ENCODE data around the gene GIMAP2. TPM values are rescaled to one million over a fixed set of nuclear protein-coding genes. Genes with fewer than 3 reads are reported as not detected.

Gene GIMAP2
- total RNA-seq, 1 experiment from 2014 or later = not detected

DNA sequence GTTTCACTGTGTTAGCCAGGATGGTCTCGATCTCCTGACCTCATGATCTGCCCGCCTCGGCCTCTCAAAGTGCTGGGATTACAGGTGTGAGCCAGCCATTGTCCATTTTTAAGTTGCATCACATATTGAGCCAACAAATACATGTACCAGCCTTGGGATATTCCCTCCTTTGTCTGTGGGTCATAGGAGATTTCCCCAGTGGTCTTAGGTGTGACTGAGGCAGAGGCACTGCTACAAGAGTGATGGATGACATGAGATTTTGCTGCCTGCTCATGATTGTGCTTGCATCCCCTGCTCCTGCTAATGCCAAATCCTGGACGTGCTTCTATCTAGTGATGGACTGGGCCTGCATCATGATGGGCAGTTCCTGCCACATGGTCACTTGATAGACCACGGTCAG lies 42.6 kb upstream of the GIMAP2 start:
- H3K23ac ChIP-seq (ENCODE audit: insufficient read length, low read depth, low read length) = no peak overlapping the region
- H3K79me2 ChIP-seq (ENCODE audit: insufficient read depth, low read length) = no peaks in the 10 kb centered on the region
- H3K9me3 ChIP-seq (ENCODE audit: control insufficient read depth, low read depth, low read length) = no peaks in the 10 kb centered on the region
- no peak overlapping the region for H2AK5ac ChIP-seq (ENCODE audit: insufficient read length, low read length)
- Mint-ChIP-seq H3K4me3 (no peak overlapping the region), H3K36me3 (ENCODE audit: insufficient read depth in 1 of 3, low read depth in 3 of 3) (no peaks in the 10 kb centered on the region; a peak in 1 of 7 replicates), H3K4me1 (no peaks in the 10 kb centered on the region), H3K27ac (no peak overlapping the region), H3K9me3 (peaks cover 8 to 39% of the 10 kb centered on the region in 2 experiments), H3K27me3 (ENCODE audit: low read depth) (peaks cover 31% of the 10 kb centered on the region)
- DNase-seq = no peak
- no peak overlapping the region for H2BK120ac ChIP-seq (ENCODE audit: low read depth, low read length, poor library complexity, severe bottlenecking)
- H2BK15ac ChIP-seq (ENCODE audit: low read depth, low read length) = no peak overlapping the region
- no peak overlapping the region for H4K5ac ChIP-seq (ENCODE audit: insufficient read length, low read depth, low read length)
- no peaks in the 10 kb centered on the region for H4K20me1 ChIP-seq (ENCODE audit: control insufficient read depth, insufficient read depth, insufficient read length)
- H3K14ac ChIP-seq (ENCODE audit: insufficient read depth, low read length) = no peak overlapping the region
- H3K18ac ChIP-seq (ENCODE audit: insufficient read length, low read depth, low read length) = no peak overlapping the region
- H2BK20ac ChIP-seq (ENCODE audit: low read depth, low read length, poor library complexity, severe bottlenecking) = no peak overlapping the region
- no peaks in the 10 kb centered on the region for H3K27me3 ChIP-seq (ENCODE audit: insufficient read depth, low read length)
- no peaks in the 10 kb centered on the region for H3K4me1 ChIP-seq (ENCODE audit: insufficient read depth, low read length)
- H2BK12ac ChIP-seq (ENCODE audit: insufficient read length, low read depth, low read length) = no peak overlapping the region
- H3K4me2 ChIP-seq (ENCODE audit: insufficient read depth, insufficient read length, low read length) = no peak overlapping the region
- no peak overlapping the region for H2AFZ ChIP-seq (ENCODE audit: low read length)
- H3K79me1 ChIP-seq (ENCODE audit: insufficient read depth, low read depth, low read length, poor library complexity, severe bottlenecking) = no peaks in the 10 kb centered on the region
- no peak overlapping the region for H3K4ac ChIP-seq (ENCODE audit: low read depth, low read length)
- H4K8ac ChIP-seq (replicated peaks; ENCODE audit: insufficient read length, low read depth, low read length) = no peak overlapping the region
- no peak overlapping the region for H3K56ac ChIP-seq (ENCODE audit: insufficient read length, low read depth, low read length)
- H3K23me2 ChIP-seq (ENCODE audit: insufficient read length, low read depth, low read length, poor library complexity, severe bottlenecking) = no peaks in the 10 kb centered on the region
- no peak overlapping the region for H2BK5ac ChIP-seq (ENCODE audit: insufficient read length, low read length)
- TF ChIP-seq, protein P1, sequence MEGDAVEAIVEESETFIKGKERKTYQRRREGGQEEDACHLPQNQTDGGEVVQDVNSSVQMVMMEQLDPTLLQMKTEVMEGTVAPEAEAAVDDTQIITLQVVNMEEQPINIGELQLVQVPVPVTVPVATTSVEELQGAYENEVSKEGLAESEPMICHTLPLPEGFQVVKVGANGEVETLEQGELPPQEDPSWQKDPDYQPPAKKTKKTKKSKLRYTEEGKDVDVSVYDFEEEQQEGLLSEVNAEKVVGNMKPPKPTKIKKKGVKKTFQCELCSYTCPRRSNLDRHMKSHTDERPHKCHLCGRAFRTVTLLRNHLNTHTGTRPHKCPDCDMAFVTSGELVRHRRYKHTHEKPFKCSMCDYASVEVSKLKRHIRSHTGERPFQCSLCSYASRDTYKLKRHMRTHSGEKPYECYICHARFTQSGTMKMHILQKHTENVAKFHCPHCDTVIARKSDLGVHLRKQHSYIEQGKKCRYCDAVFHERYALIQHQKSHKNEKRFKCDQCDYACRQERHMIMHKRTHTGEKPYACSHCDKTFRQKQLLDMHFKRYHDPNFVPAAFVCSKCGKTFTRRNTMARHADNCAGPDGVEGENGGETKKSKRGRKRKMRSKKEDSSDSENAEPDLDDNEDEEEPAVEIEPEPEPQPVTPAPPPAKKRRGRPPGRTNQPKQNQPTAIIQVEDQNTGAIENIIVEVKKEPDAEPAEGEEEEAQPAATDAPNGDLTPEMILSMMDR (conservative IDR thresholded peaks at IDR 0.05) = no peak
- no peak overlapping the region for H3T11ph ChIP-seq (ENCODE audit: low read length)
- no peak overlapping the region for H4K91ac ChIP-seq (ENCODE audit: insufficient read length, low read depth, low read length)
- no peak overlapping the region for H3K27ac ChIP-seq (ENCODE audit: insufficient read length, low read depth, low read length)
- no peak overlapping the region for H3K9ac ChIP-seq (ENCODE audit: extremely low read depth, insufficient read length, low read length)
- WGBS (ENCODE audit: extremely low coverage, insufficient read length, low lambda C conversion rate) = no CpG with 5 or more reads among the region's 5 CpGs
